Epithelial cell of proximal tubule (primary cell): ENCODE measurements around the gene CTXN2. TPM values are rescaled to one million over a fixed set of nuclear protein-coding genes. Genes with fewer than 3 reads are reported as not detected.

Source experiments
- DNase-seq: peaks from one replicate; pipeline ENCODE4 v3.0.0-alpha.2; 2011; ENCODE audit warnings: low read depth
- H3K4me3 ChIP-seq: 2 replicates; pipeline ENCODE4 v1.5.1; 2011; ENCODE audit warnings: low read depth, mild to moderate bottlenecking, low read length
- CTCF ChIP-seq: conservative IDR thresholded peaks from 2 replicates; pipeline ENCODE4 v1.5.1; 2012; ENCODE audit warnings: low read depth, mild to moderate bottlenecking, low read length
- total RNA-seq: library from RNA; depleted of rRNA; stranded (reverse); fragments of >200 nt; gene quantifications from 2 replicates; pipeline ENCODE4 v1.2.3, GENCODE V29; 2015

CTXN2 gene
- total RNA-seq, 1 donor from 2014 or later: not detected

- TF ChIP-seq CTCF: no peak
- DNase-seq: no peak
- H3K4me3 ChIP-seq: no peak overlapping the region
Measured at GRCh38 chr15:48242015-48242414, 50.5 kb downstream of the CTXN2 start.

- DNase-seq: no peak
- TF ChIP-seq CTCF: no peak
- no peak overlapping the region for H3K4me3 ChIP-seq
Measured at GRCh38 chr15:48242535-48242934, 51.1 kb downstream of the CTXN2 start.

- DNase-seq: peak; percentile 18
- no peak overlapping the region for H3K4me3 ChIP-seq
- TF ChIP-seq CTCF: no peak
Measured at GRCh38 chr15:48244921-48245320, 53.5 kb downstream of the CTXN2 start.

- TF ChIP-seq CTCF: no peak
- DNase-seq: no peak
Measured at GRCh38 chr15:48248414-48248813, 56.9 kb downstream of the CTXN2 start.

GRCh38 chr15:48250640-48251076 is 59.2 kb downstream of the CTXN2 start:
- peak; percentile 79 for TF ChIP-seq CTCF
- no peak overlapping the region for H3K4me3 ChIP-seq

More at GRCh38 chr15:48248414-48248813, 56.9 kb downstream of the CTXN2 start:
- no peak overlapping the region for H3K4me3 ChIP-seq

GRCh38 chr15:48253172-48253571 is 61.7 kb downstream of the CTXN2 start:
- H3K4me3 ChIP-seq: no peak overlapping the region
- no peak for TF ChIP-seq CTCF
- no peak for DNase-seq

More at GRCh38 chr15:48250640-48251076, 59.2 kb downstream of the CTXN2 start:
- peak; percentile 30 for DNase-seq

Other genes with a start within 250 kb of the CTXN2 start
- gene SLC24A5, start 70.7 kb upstream of the CTXN2 start, total RNA-seq: not detected in 2 replicates
- gene MYEF2, start 13.4 kb upstream of the CTXN2 start, total RNA-seq: 30.3 and 55.1 TPM in 2 replicates
- 0.06 TPM in 1 of 2 replicates, not detected in the other for gene SLC12A1, start 14.6 kb downstream of the CTXN2 start, total RNA-seq
- 158 and 168 TPM in 2 replicates for gene DUT, start 139.8 kb downstream of the CTXN2 start, total RNA-seq